Stimulated activated CD4-positive, alpha-beta T cell treated with anti-CD3 and anti-CD28 coated beads, Interleukin-12 subunit alpha, Interleukin-12 subunit beta, amount 100 ng/mL, for 4 hours (primary cell): ENCODE results near the gene AMZ1.

Experiments
- DNase-seq: peaks from one replicate; pipeline ENCODE4 v3.0.0-alpha.2; 2020

Gene AMZ1

DNA sequence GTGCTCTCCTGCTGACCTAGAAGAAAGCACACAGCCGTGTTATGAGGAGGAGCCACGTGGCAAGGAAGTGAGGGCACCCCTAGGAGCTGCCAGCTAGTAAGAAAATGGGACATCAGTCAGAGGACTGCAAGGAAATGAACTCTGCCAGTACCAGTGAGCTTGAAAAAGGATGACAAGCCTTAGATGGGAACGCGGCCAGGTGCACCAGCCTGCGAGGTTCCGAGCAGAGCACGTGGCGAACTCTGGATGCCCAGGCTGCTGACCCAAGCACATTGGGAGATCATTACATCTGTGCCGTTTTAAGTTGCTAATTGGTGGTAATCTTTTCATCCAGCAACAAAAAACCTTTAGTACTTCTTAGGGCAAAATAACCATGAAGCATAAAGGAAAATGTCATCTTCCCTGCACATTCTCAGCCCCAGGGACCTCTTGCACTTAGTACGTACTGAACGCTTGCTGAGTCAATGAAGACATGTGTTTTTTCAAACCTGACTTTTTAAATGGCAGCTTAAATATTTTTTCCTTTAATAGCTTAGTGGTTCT, 69.4 kb downstream of the AMZ1 start:
- DNase-seq = no peak

DNA sequence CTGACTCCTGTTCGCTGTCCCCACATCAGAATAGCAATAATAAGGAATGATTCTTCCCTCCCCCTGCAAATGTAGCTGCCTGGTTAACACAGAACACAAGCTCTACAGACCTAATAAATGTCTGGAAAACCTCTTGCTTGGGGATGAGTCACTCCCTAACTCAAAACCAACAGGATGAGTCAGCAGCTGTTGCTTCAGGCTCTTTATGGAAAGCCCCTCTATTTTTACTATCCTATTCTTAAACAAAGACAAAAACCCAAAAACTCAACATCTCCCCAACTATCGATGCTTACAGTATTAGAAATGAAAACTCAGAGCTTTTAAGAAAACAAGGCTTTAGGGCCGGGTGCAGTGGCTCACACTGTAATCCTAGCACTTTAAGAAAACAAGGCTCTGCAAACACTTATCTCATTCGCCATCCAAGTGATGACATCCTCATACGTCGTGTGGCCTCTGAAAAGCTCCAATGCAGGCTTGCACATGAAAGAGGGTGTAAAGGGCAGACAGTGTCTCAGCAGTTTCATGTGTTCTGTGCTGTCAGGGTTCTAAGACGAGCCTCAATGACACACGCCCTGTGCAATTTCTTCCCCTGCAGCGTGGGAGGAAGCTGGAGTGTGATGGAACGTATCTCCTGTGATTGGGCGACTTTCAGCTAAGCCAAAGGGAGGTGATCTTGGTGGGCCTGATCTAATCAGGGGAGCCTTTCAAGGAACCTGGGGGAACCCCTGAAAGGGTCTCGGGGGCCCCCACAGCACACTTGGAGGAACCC, 70.1 kb downstream of the AMZ1 start:
- peak; percentile 57 for DNase-seq

DNA sequence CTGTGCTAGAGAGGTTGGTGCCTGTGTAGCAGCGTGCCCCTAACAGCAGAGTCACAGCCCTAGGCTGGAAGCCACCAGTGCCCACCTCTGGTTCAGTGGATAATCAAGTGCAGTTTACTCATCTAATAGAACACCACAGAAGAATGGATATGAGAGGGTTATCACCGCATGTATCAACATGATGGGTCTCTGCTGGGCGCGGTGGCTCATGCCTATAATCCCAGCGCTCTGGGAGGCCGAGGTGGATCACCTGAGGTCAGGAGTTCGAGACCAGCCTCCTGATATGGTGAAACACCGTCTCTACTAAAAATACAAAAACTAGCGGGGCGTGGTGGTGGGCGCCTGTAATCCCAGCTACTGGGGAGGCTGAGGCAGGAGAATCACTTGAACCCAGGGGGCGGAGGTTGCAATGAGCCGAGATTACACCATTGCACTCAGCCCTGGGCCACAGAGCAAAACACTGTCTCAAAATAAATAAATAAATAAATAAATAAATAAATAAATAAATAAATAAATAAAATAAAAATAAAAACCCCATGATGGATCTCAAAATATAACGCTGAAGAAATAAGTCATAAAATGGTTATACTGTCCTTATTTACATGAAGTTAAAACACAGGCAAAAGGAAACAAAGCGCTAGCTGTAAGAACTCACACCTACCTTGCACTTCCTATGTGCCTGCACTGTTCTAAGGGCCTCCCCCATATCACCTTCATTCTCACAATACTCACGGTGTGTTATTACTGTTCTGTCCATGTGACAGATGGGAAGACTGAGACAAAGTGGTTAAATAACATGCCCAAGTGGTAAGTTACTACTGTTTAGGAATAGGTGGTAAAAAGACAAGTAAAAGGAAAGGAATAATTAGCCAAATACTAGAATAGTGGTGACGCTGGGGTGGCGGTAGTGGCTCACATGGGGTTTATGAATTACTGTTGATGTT, 70.9 kb downstream of the AMZ1 start:
- no peak for DNase-seq

DNA sequence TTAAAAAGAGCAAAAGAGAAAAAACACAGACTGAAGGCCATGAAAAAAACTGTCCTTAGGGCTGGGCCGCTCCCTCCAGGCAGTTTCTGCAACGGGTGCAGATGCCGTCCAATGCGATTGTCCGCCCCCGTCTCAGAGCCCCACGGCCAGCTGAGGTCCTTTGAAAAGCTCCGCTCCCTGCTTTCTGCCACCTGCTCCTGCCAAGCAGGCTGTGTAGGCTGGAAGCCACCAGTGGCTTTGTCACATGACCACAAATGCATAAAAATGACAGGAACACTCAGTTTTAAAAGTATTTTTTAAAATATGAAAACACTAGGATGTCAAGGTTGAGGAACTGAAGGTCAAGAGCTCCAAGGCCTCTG, 71.7 kb downstream of the AMZ1 start:
- no peak for DNase-seq

DNA sequence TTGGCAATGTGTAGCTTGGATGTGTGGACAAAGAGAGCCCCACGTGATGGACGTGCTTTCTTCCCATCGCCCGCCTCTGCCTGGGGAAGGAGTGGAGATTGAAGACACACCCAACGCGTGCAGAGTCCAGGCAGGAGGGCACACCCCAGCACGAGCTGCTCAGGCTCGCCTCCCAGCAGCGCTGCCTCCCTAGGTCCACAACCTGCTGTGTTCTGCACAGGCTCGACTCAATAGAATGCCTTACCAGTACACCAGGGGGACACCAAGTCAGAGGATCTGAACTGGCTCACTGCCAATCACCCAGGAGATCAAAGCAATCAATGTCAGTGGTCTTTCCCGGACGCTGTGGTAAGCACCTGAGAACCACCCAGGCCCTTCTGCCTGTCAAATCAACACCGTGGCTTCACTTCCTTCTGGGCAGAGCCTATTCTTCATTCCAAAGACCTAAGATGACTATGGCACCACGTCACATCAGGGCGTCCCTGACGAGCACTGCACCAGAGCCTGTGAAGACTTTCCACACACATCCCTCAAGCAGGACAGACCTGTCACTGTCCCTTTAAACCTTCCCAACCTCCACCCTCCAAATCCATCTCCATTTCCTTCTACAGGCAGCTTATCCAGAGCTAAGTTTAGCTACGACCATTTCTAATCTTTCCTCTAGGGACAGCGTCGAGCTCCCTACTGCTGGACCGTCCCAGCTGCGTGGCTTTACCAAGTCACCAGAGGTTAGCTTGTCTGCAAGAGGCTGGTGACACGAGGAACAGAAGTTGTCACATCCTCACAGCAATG, 72.3 kb downstream of the AMZ1 start:
- DNase-seq = no peak

DNA sequence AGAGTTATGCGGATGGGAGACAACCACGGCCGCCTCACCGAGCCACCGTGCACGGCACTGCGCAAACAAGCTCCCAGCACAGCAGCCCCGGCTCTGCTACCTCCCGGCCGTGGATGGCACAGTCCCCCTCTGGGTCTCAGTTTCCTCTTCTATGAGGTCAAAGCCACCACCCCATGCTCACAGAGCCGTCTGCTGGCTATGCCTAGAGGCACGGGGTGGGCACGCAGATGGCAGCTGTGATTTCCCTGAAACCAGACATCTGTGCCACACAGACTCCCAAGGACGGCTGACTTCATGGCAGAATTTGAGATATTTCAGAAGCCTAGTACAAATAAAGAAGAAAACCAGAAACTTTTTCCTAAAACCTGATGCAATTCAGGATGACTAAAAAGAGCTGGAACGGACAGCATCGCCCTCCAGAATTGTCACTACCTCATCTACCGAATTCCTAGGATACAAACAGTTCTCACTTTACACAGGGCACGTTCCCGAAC, 73.2 kb downstream of the AMZ1 start:
- no peak for DNase-seq

DNA sequence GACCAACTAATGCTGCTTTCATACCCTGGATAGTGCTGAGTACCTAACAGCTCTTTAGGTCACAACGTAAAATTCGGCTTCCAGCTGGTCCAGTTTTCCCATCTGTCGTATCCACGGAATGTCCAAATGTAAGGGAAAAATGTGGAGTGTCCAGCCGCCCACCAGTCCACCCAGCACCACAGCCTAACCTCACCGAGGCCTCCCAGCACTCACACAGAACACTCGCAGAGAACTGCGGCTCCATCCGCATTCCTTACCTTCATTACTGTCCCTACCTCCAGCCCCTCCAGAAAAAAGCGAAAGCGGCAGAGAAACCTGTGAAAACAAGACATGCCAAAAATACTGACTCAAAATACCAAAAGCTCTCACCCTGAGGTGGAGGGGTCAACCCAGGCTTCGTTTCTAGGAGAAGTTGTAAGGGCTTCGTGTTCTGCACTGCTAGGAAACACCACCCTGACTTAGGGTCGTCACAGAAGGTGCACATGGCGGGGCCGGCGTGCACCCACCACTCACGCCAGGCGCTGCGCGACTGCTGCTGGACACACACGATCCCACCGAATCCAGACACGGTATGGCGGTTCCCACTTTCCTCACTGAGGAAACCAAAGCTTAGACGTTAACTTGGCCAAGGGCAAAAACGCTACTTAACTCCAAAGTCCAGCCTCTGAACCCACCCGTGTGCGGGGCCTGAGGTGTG, 73.9 kb downstream of the AMZ1 start:
- no peak for DNase-seq

DNA sequence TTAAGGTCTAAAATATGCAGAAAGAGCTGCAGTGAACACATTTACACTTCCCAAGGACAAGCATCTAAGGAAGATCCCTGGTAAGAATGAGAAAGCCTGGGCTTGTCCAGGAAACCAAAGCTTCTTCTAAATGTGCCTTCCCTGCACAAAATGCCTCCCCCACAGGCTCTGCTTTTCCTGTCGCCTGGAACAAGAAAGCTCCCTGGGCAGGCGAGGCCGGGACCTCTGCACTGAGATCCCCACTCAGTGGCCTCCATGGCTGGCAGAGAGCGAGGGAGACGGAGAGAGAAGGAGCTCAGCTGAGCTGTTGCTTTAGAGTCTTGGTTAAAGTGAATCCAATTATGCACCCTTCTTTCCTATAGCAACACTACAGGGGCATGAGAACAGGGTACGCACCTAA, 75.6 kb downstream of the AMZ1 start:
- DNase-seq = no peak

DNA sequence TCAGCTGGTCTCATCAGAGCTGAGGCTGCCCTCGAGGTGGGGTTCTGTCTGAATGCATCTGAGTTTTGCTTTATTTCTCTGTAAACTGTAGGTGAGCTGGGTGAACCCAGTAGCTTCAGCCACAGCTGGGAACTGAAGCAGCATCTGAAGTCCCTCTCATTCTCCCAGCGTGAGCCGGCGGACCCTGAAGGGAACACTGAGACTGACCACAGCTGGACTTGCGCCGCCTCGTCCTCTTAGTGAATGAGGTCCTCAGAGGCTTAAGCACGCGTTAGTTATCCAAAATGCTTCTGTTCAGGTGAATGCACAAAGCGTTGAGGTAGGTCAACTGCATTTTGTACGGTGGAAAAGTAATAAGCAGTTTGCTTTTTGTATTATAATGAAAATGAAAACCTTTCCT, 76.6 kb downstream of the AMZ1 start:
- no peak for DNase-seq
